HepG2 (cell line): ENCODE data around the gene P3R3URF. TPM values are rescaled to one million over a fixed set of nuclear protein-coding genes. Genes with fewer than 3 reads are reported as not detected.

Experiments used
- CC2D1A ChIP-seq: sonication (generic); formaldehyde crosslinking; IDR thresholded peaks from 2 replicates; pipeline ENCODE4 v1.8.1; 2023; ENCODE audit warnings: mild to moderate bottlenecking, missing genetic modification reagents
- CTCF ChIP-seq: sonication (generic); formaldehyde crosslinking; IDR thresholded peaks from 2 replicates; pipeline ENCODE4 v1.5.0; 2020; ENCODE audit warnings: mild to moderate bottlenecking, missing genetic modification reagents, moderate library complexity
- EEA1 ChIP-seq: sonication (generic); formaldehyde crosslinking; IDR thresholded peaks from 2 replicates; pipeline ENCODE4 v1.5.1; 2020; ENCODE audit warnings: mild to moderate bottlenecking, missing genetic modification reagents, borderline replicate concordance
- HDAC1 ChIP-seq: sonication (generic); formaldehyde crosslinking; IDR thresholded peaks from 2 replicates; pipeline ENCODE4 v1.5.1; 2020; ENCODE audit warnings: mild to moderate bottlenecking, missing genetic modification reagents
- KAT8 ChIP-seq: IDR thresholded peaks from 2 replicates; pipeline ENCODE4 v1.6.1; 2016; ENCODE audit warnings: missing genetic modification reagents, missing compliant biosample characterization
- MNT ChIP-seq: fragments of 450-650 bp; IDR thresholded peaks from 2 replicates; pipeline ENCODE4 v1.6.1; 2016
- MXD4 ChIP-seq: IDR thresholded peaks from 2 replicates; pipeline ENCODE4 v1.6.1; 2016; ENCODE audit warnings: mild to moderate bottlenecking, missing biosample characterization, missing genetic modification reagents
- NFATC3 ChIP-seq: sonication (generic); formaldehyde crosslinking; IDR thresholded peaks from 2 replicates; pipeline ENCODE4 v1.5.1; 2020; ENCODE audit warnings: mild to moderate bottlenecking, missing genetic modification reagents
- NR1H2 ChIP-seq: sonication (generic); formaldehyde crosslinking; IDR thresholded peaks from 2 replicates; pipeline ENCODE4 v1.8.1; 2022; ENCODE audit warnings: low read depth, missing genetic modification reagents, borderline replicate concordance
- RERE ChIP-seq: IDR thresholded peaks from 2 replicates; pipeline ENCODE4 v1.6.1; 2016; ENCODE audit warnings: low read depth, missing genetic modification reagents, missing compliant biosample characterization
- TMF1 ChIP-seq: sonication (generic); formaldehyde crosslinking; IDR thresholded peaks from 2 replicates; pipeline ENCODE4 v1.8.1; 2022; ENCODE audit warnings: low read depth, missing genetic modification reagents
- TRIM24 ChIP-seq: sonication (generic); formaldehyde crosslinking; IDR thresholded peaks from 2 replicates; pipeline ENCODE4 v1.8.0; 2022; ENCODE audit warnings: mild to moderate bottlenecking, missing genetic modification reagents
- ZFP91 ChIP-seq: sonication (generic); formaldehyde crosslinking; IDR thresholded peaks from 2 replicates; pipeline ENCODE4 v1.9.0; 2022; ENCODE audit warnings: missing genetic modification reagents, mild to moderate bottlenecking, borderline replicate concordance
- ZFY ChIP-seq: sonication (generic); formaldehyde crosslinking; IDR thresholded peaks from 2 replicates; pipeline ENCODE4 v1.4.0; 2020; ENCODE audit warnings: missing genetic modification reagents
- ZNF292 ChIP-seq: sonication (generic); formaldehyde crosslinking; IDR thresholded peaks from 2 replicates; pipeline ENCODE4 v1.8.1; 2022; ENCODE audit warnings: mild to moderate bottlenecking, low read depth, missing genetic modification reagents, borderline replicate concordance
- ZNF337 ChIP-seq: sonication (generic); formaldehyde crosslinking; IDR thresholded peaks from 2 replicates; pipeline ENCODE4 v1.5.1; 2020; ENCODE audit warnings: missing genetic modification reagents, low read depth, mild to moderate bottlenecking, borderline replicate concordance
- ZNF350 ChIP-seq: sonication (generic); formaldehyde crosslinking; IDR thresholded peaks from 2 replicates; pipeline ENCODE4 v1.4.0; 2020; ENCODE audit warnings: mild to moderate bottlenecking, low read depth, missing genetic modification reagents, borderline replicate concordance
- ZSCAN21 ChIP-seq: sonication (generic); formaldehyde crosslinking; IDR thresholded peaks from 2 replicates; pipeline ENCODE4 v1.8.0; 2022; ENCODE audit warnings: mild to moderate bottlenecking, missing genetic modification reagents, moderate library complexity, borderline replicate concordance
- polyA plus RNA-seq, 8 experiments: library from polyadenylated mRNA; depleted of rRNA in 3 of 8; stranded (reverse) in 7 of 8; unstranded in 1 of 8; fragments of >200 nt; fragmentation: Illumina TruSeq in 4 of 8; extraction: Trizol in 4 of 8; gene quantifications; 2 replicates each; pipeline versions ENCODE4 v1.2.1 to v1.2.3, GENCODE V29; 2011 to 2016; ENCODE audit warnings: low read depth in 4 of 8, missing spikeins in 1 of 8, mixed read lengths in 1 of 8; ENCODE audit not compliant: insufficient read depth in 1 of 8
- total RNA-seq, 5 experiments: library from RNA; depleted of rRNA; stranded (reverse); fragments of >200 nt; fragmentation: Illumina TruSeq; extraction: Trizol; gene quantifications; 2 replicates each; pipeline ENCODE4 v1.2.3, GENCODE V29; 2016; ENCODE audit warnings: low read depth in 1 of 5

The P3R3URF gene
- total and polyA plus RNA-seq, 2 of the 13 experiments (the other 11 are each of a cell fraction or from before 2014, with no cell fraction given) = not detected

GRCh38 chr1:46180082-46180616 lies 3.9 kb upstream of the P3R3URF start (continued):
- TF ChIP-seq RERE (CRISPR knock-in tag) = no peak
- TF ChIP-seq ZNF292 (CRISPR knock-in tag) = 0 out of 2 replicates have a peak, but pooled peaks have one; percentile 22
- no peak for TF ChIP-seq NFATC3 (CRISPR knock-in tag)
- TF ChIP-seq KAT8 (CRISPR knock-in tag) = no peak
- 0 out of 2 replicates have a peak, but pooled peaks have one; percentile 10 for TF ChIP-seq ZFY
- TF ChIP-seq ZSCAN21 (CRISPR knock-in tag) = 0 out of 2 replicates have a peak, but pooled peaks have one; percentile 31
- TF ChIP-seq TMF1 (CRISPR knock-in tag) = no peak
- peak; percentile 38; the same call in 1 of the 2 replicates for TF ChIP-seq ZFP91 (CRISPR knock-in tag)
- TF ChIP-seq NR1H2 (CRISPR knock-in tag) = no peak
- TF ChIP-seq MXD4 (CRISPR knock-in tag) = no peak
- 0 out of 2 replicates have a peak, but pooled peaks have one; percentile 2 for TF ChIP-seq HDAC1 (CRISPR knock-in tag)
- TF ChIP-seq TRIM24 (CRISPR knock-in tag) = no peak
- peak; percentile 19; the same call in 1 of the 2 replicates for TF ChIP-seq ZNF350
- TF ChIP-seq CTCF (CRISPR knock-in tag) = peak; percentile 85
- no peak for TF ChIP-seq CC2D1A (CRISPR knock-in tag)
- peak; percentile 78 for TF ChIP-seq MNT
- no peak for TF ChIP-seq EEA1
- no peak for TF ChIP-seq ZNF337 (CRISPR knock-in tag)
